HL-60/S4 treated with phorbol 12-myristate 13-acetate at 8.2 ng/mL for 4 days and 3 days (cell line): Measurements from ENCODE around the gene ANXA3.

Experiments used
- in situ Hi-C: fragments of 300-500 bp; cut with MboI; formaldehyde crosslinking; loops from 2 replicates; pipeline ENCODE4 v1.15.0; 2022; ENCODE audit warnings: low sequenced_read_pairs

Gene ANXA3

DNA sequence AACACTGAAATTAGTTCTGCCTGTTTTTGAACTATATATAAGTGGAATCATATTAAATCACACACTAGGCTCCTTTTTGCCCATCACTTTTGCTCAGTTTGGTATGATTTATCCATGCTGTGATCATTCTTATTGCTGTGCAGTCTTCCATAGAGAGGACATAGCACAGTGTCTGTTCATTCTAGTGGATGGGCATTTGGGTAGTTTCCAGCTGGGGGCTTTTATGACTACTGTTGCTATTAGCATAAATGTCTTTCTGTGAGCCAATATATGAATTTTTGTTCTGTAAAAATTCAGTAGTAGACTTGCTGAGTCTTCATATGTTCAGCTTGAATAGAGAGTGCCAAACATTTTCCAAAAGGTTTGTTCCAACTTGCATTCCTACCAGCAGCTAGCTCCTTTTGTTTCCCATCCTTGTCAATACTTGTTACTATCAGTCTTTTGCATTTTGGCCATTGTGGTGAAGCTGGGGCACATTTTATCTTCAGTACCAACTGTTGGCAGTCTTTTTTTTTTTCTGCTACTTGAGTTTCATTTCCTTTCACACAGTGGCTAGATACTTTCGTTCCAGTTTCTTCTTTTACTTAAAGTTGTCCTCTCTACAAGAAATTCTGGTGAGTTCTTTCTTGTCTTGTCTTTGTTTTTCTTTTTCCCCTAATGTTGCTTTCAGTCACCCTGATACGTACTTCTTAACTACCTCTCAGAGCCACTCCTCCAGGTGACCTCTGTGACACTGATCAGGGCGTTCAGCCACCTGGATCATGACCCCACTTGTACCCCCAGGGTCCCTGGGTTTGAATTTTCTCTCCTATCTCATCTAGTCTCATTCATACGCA lies 87.0 kb downstream of the ANXA3 start:
- in situ Hi-C loops, result no loop called here

- in situ Hi-C loops, result no loop called here
Observed at GRCh38 chr4:78640714-78641113, 89.1 kb downstream of the ANXA3 start.

GRCh38 chr4:78642934-78643333 lies 91.4 kb downstream of the ANXA3 start:
- in situ Hi-C loops, result no loop called here

- in situ Hi-C loops, result no loop called here
Observed at GRCh38 chr4:78644063-78644691, 92.6 kb downstream of the ANXA3 start.

DNA sequence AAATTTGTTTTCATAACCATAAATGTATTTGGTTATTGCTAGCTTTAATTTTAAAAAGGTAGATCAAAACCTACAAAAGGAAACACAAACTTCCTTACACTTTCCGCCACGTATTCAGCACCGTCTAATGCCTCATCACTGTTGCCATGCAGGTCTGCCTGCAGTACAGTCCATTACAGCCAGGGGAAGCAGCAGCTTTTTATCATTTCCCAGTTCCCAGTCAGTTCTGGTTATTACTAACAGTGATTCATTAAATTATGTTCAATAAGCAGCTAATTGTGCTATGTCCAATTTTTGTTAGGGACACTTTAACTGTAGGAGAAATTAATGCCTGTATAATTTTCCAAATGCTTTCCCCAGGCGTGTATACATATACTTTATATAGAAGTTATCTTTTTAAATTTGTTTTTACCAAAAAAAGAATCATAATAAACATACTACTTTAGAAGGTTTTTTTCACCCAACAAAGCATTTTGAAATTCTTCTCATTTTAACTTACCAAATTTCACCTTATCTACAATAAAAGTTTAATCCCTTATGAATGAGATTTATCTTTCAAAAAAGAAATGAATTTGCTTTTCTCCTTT lies 93.3 kb downstream of the ANXA3 start:
- in situ Hi-C loops, result no loop called here

GRCh38 chr4:78645853-78646757 lies 94.5 kb downstream of the ANXA3 start:
- in situ Hi-C loops, result no loop called here

- in situ Hi-C loops, result no loop called here
Observed at GRCh38 chr4:78647272-78647671, 95.7 kb downstream of the ANXA3 start.

GRCh38 chr4:78648640-78649363 lies 97.2 kb downstream of the ANXA3 start:
- in situ Hi-C loops, result no loop called here

- in situ Hi-C loops, result no loop called here
Observed at GRCh38 chr4:78650106-78651024, 98.8 kb downstream of the ANXA3 start.

GRCh38 chr4:78651250-78651860 lies 99.8 kb downstream of the ANXA3 start:
- in situ Hi-C loops, result no loop called here

GRCh38 chr4:78652282-78652876 lies 100.8 kb downstream of the ANXA3 start:
- in situ Hi-C loops, result no loop called here

GRCh38 chr4:78653655-78654054 lies 102.1 kb downstream of the ANXA3 start:
- in situ Hi-C loops, result no loop called here

GRCh38 chr4:78654807-78655206 lies 103.2 kb downstream of the ANXA3 start:
- in situ Hi-C loops, result no loop called here

DNA sequence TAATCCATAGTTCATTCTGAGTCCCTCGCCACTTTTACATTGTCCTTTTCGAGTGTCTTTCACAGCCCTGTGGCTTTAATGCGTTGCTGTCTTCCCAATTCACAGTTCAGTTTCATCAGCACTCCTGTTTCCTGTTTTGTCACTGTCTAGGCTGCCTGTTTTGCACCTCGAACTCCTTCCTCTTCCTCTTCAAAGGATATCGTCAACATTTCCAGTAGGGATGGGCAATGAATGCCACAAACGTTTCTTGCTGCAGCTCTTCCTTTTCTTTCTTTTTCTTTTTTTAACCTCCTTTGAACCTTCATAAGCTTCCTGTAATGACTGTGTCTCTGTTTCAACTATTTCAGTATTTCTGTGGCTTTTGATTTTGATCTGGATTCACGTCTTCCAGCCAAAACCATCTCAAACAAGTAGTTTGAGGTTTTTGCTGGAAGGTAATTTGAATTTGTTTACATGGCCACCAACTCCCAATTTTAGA lies 105.4 kb downstream of the ANXA3 start:
- in situ Hi-C loops, result no loop called here

DNA sequence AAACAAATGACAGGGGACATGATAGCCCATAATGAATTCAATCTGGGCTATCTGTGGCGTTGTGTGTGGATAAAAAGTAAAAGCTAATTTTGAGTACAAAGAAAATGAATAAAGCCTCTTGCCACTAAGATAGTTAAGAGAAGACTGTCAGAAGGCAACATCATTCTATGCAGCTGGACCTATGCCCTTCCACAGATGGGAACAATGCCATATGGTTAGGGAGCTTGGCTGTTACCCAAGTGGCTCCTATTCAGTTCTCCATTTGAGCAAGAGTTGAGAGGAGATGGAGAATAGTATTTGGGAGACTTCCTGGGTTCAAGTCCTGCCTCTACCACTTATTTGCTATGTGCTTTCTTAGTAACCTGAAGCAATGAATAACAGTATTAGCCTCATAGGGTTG lies 107.7 kb downstream of the ANXA3 start:
- in situ Hi-C loops, result no loop called here

DNA sequence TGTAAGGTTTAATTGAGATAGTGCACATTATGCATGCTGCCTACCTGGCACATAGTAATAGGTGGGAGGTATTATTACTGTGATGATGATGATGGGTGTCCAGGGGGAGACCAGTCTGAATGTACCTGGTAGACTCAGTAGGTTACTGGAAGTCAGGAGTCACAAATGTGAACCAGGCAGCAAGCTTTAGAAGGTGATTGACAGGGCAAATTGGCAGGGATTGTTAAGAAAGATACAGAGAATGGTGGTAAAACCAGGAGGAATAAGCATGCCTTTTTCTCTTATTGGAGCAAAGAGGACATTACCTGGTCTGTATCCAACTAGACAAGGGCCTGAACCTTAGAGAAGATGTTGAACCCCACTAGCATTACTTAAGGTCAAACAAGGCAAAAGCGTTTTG lies 108.1 kb downstream of the ANXA3 start:
- in situ Hi-C loops, result no loop called here
